WI38 (cell line): ENCODE results near the gene SYNE4.
A peak's percentile ranks its signal among the peaks of the same experiment; 100 is the strongest.

ENCODE experiments used
- H3K4me3 ChIP-seq: 2 replicates; pipeline ENCODE4 v1.5.1; 2011; ENCODE audit warnings: low read depth, mild to moderate bottlenecking, control low read depth, low read length
- CTCF ChIP-seq: IDR thresholded peaks from 2 replicates; pipeline ENCODE4 v1.5.1; 2012; ENCODE audit warnings: low read depth, mild to moderate bottlenecking, control low read depth, low read length

Gene SYNE4

GRCh38 chr19:36031308-36031707, 22.7 kb upstream of the SYNE4 start:
- H3K4me3 ChIP-seq, result no peak overlapping the region
- TF ChIP-seq CTCF, result no peak

- no peak overlapping the region for H3K4me3 ChIP-seq
- peak; percentile 33 for TF ChIP-seq CTCF
Observed at GRCh38 chr19:36030264-36031148, 21.9 kb upstream of the SYNE4 start.

DNA sequence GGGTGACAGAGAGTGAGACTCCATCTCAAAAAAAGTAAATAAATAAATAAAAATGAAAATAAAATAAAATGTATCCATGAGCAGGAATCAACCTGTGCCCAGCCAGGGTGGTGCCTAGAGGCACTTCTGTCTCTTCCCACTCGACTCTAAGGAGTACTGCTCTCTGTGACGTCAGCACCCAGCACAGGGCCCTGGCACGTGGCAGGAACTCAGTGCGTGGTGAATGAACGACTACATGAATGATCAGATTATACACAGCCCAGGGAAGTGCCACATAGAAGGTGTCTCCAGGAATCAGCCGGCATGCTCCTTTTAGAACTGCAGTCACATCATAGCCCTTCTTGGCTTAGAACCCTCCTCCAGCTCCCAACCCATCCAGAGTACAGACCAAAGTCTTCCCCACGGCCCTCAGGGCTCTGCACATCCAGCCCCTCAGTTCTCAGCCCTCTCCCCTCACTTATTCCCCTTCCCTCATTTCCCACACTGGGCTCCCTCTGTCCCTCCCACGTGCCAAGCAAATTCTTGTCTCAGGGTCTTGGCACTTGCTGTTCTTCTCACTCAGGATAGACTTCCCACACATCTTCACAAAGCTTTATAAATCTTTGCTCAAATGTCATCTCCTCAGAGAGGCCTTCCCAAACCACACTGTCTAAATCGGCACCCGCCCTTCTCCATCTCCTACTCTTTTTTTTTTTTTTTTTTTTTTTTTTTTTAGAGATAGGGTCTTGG, 19.9 kb upstream of the SYNE4 start:
- TF ChIP-seq CTCF, result no peak
- H3K4me3 ChIP-seq, result no peak overlapping the region

DNA sequence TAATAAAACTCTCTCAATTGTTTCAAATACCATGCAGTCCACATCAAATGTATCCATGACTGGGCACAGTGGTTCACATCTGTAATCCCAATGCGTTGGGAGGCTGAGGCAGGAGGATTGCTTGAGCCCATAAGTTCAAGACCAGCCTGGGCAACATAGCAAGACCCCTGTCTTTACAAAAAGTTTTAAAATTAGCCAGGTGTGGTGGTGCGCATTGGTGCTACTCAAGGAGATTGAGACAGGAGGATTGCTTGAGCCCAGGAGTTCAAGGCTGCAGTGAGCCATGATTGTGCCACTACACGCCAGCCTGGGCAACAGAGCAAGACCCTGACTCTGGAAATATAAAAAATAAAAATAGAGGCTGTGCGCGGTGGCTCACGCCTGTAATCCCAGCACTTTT, 19.1 kb upstream of the SYNE4 start:
- no peak overlapping the region for H3K4me3 ChIP-seq
- no peak for TF ChIP-seq CTCF

DNA sequence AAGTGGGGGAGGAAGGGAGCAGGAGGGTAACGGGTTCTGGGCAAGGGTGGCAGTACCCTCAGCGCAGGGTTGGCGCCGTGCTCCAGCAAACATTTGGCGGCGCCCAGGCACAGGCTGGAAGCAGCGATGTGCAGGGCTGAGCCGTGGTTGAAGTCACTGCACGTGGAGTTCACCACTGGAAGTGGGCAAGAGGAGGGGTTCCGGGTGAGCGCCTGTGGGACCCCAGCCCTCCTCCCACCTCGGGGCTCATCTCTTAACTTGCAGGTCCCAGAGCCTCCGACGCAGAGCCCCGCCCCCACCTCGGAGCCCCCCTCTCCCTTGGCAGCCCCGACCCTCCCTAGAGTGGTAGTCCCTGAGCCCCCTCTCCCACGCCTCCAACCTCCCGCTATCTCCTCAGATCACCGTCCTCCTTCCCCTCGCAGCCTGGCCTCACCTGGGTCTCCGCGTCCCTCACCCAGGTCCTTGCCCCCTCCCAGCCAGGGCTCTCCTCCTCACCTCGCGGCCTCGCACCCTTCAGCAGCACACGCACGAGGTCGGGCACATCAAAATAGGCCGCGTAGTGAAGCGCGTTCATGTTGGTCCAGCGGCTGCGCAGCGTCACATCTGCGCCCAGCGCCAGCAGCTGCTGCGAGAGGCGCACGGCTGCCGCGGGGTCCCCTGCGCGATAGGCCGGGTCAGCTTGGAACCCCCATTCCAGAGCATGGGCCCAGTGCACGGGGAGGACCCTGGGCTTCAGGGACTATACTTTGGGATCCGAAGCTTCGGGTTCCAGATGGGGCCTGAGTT, 17.7 kb upstream of the SYNE4 start:
- no peak for TF ChIP-seq CTCF

GRCh38 chr19:36025541-36025940, 16.9 kb upstream of the SYNE4 start:
- no peak for TF ChIP-seq CTCF
- H3K4me3 ChIP-seq, result no peak overlapping the region

More for the DNA sequence above, 17.7 kb upstream of the SYNE4 start:
- H3K4me3 ChIP-seq, result no peak overlapping the region

- TF ChIP-seq CTCF, result no peak
- H3K4me3 ChIP-seq, result no peak overlapping the region
Observed at GRCh38 chr19:36023432-36023831, 14.8 kb upstream of the SYNE4 start.
